Activated CD4-positive, alpha-beta T cell treated with anti-CD3 and anti-CD28 coated beads, Interleukin-2, amount 10 ng/mL, durations not matched to agents 7 days and 5 days (primary cell): Measurements from ENCODE around the gene ELMO1. TPM values are rescaled to one million over a fixed set of nuclear protein-coding genes. Genes with fewer than 3 reads are reported as not detected.

Experiments used
- CTCF ChIA-PET: fragments of 350-600 bp; sonication (Branson Sonifier 250); formaldehyde crosslinking; loops from one replicate; lab custom pipeline; 2021; ENCODE audit warnings: antibody characterized with exemption; lab: Charles Lee
- POLR2A ChIA-PET: fragments of 350-600 bp; sonication (Branson Sonifier 250); formaldehyde crosslinking; loops from one replicate; lab custom pipeline; 2021; ENCODE audit warnings: antibody characterized with exemption; lab: Charles Lee
- DNase-seq: peaks from one replicate; pipeline ENCODE4 v3.0.0-alpha.2; 2020
- H3K27ac Mint-ChIP-seq: one replicate; pipeline ENCODE4 v1.8.0; 2021; ENCODE audit warnings: mild to moderate bottlenecking, moderate library complexity, mixed read lengths
- H3K27me3 Mint-ChIP-seq: one replicate; pipeline ENCODE4 v1.8.0; 2021; ENCODE audit warnings: mixed read lengths
- H3K36me3 Mint-ChIP-seq: one replicate; pipeline ENCODE4 v1.8.0; 2021; ENCODE audit warnings: low read depth, mixed read lengths
- H3K4me1 Mint-ChIP-seq: one replicate; pipeline ENCODE4 v1.8.0; 2021; ENCODE audit warnings: mixed read lengths
- H3K4me3 Mint-ChIP-seq: one replicate; pipeline ENCODE4 v1.8.0; 2021; ENCODE audit warnings: mild to moderate bottlenecking, moderate library complexity, mixed read lengths
- H3K9me3 Mint-ChIP-seq: one replicate; pipeline ENCODE4 v1.8.0; 2021; ENCODE audit warnings: mixed read lengths
- total RNA-seq, 2 experiments: library from RNA; stranded (reverse); gene quantifications; one replicate each; pipeline ENCODE4 v1.2.3, GENCODE V29; 2021

The ELMO1 gene
- total RNA-seq, 2 experiments from 2014 or later = 99.8 to 142 TPM

DNA sequence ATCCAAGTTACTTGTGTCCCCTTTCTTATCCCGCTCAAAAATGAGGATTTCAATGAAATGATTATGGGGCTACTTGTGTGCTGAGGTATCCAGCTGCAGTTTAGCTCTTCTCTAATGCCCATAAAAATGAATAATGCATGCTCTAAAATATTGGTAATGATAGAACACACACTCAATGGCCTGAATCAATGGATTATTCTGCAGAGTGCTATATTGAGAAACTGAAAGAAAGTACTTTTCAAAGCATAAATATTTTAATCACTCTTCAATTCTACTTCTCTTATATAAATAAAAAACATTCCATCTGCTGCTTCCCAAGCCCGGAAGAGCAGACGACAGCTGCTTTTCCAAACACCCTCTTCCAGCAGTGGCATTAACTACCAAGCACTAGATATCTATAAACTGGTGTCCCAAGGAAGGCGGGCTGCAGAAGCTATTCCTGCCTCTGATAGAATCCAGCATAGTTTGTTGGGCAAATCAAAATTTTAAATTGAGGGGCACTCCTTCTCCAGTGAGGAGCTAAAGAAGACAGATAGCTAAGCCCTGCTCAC, 439.5 kb downstream of the ELMO1 start:
- Mint-ChIP-seq H3K27me3 (no peaks in the 10 kb centered on the region), H3K4me1 (no peaks in the 10 kb centered on the region), H3K27ac (no peak overlapping the region), H3K9me3 (no peaks in the 10 kb centered on the region), H3K36me3 (peaks cover 34% of the 10 kb centered on the region), H3K4me3 (no peak overlapping the region)
- no peak for DNase-seq
- ChIA-PET POLR2A (no interaction called here), CTCF (interaction anchor here (0.9 to 1.8 kb wide), 2 partner anchors 22 to 38 kb away, joined by 3 to 6 read pairs; no protein-coding TSS in a partner anchor)

DNA sequence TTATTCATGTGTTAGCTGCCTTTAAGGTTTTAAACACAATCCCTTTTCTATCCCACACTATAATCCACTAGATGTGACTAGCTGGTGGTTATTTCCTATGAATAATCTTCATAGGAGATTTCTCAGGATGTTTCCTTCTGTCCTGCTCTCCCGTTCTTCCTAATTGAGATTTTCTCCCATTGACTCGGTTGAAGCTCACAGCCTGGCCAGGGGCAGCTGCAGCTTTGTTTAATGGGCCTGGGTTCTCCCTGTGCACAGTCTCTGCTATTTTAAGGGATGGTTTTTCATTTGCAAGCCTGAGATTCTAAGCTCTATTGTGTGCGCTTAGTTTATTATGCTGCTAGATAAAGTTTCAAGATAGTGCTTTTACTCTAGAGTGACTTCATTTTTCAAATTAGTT, 441.0 kb downstream of the ELMO1 start:
- ChIA-PET CTCF (interaction anchor here (0.7 to 1.3 kb wide), 4 partner anchors 13 to 338 kb away, joined by 3 to 4 read pairs (median 4); no protein-coding TSS in a partner anchor), POLR2A (no interaction called here)
- DNase-seq = no peak
- no peaks in the 10 kb centered on the region for H3K27me3 Mint-ChIP-seq
- H3K36me3 Mint-ChIP-seq = peaks cover 40% of the 10 kb centered on the region
- H3K4me1 Mint-ChIP-seq = no peaks in the 10 kb centered on the region
- no peak overlapping the region for H3K27ac Mint-ChIP-seq
- H3K4me3 Mint-ChIP-seq = no peak overlapping the region
- H3K9me3 Mint-ChIP-seq = no peaks in the 10 kb centered on the region

DNA sequence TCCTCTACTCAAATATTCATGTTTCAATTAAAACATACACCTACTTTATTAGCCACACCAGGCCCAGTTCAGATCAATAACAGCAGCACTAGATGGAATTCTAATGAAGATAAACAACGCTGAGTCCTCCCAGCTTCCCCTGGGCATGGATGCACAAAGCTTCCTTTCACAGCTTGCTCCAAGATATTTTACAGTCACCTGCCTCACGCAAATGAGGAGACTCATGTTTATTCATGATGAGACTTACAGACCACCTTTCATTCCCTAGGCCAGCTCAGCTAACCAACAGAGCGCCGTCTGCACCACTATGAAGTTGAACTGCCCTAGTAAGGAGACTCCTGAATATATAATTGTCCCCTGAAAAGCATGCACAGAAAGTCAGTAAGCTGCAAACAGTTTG, 441.4 kb downstream of the ELMO1 start:
- H3K4me1 Mint-ChIP-seq = no peaks in the 10 kb centered on the region
- no peaks in the 10 kb centered on the region for H3K9me3 Mint-ChIP-seq
- CTCF ChIA-PET = interaction anchor here (1.1 to 1.3 kb wide), 2 partner anchors 16 to 337 kb away, joined by 3 to 4 read pairs; no protein-coding TSS in a partner anchor
- no peak for DNase-seq
- POLR2A ChIA-PET = interaction anchor here (0.5 kb wide), 1 partner anchor 400 kb away, joined by 3 read pairs; no protein-coding TSS in a partner anchor
- H3K4me3 Mint-ChIP-seq = no peak overlapping the region
- peaks cover 40% of the 10 kb centered on the region for H3K36me3 Mint-ChIP-seq
- no peaks in the 10 kb centered on the region for H3K27me3 Mint-ChIP-seq
- no peak overlapping the region for H3K27ac Mint-ChIP-seq

DNA sequence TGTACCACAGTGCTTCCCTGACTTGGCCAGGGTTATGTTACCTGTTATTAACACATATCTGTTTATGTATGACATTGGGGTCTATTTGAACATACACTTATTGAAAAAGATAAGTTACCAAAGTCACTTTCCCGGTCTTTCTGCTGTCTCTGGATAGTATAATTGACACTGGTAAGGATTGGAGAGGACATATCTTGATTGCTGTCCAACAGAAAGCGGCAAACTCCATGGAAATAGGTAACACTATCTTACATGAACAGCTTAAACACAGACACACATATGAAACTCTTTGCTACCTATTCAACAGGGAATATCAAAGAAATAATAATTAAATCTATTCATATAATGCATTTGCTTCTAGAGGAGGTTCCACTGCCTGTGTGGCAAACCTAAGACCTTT, 441.9 kb downstream of the ELMO1 start:
- Mint-ChIP-seq H3K9me3 (peaks cover under 1% of the 10 kb centered on the region), H3K4me3 (no peak overlapping the region), H3K27me3 (no peaks in the 10 kb centered on the region), H3K4me1 (no peaks in the 10 kb centered on the region), H3K36me3 (peaks cover 42% of the 10 kb centered on the region), H3K27ac (no peak overlapping the region)
- ChIA-PET CTCF (interaction anchor here (1.1 kb wide), 1 partner anchor 337 kb away, joined by 3 read pairs; no protein-coding TSS in a partner anchor), POLR2A (interaction anchor here (0.5 kb wide), 1 partner anchor 400 kb away, joined by 3 read pairs; no protein-coding TSS in a partner anchor)
- DNase-seq = no peak

DNA sequence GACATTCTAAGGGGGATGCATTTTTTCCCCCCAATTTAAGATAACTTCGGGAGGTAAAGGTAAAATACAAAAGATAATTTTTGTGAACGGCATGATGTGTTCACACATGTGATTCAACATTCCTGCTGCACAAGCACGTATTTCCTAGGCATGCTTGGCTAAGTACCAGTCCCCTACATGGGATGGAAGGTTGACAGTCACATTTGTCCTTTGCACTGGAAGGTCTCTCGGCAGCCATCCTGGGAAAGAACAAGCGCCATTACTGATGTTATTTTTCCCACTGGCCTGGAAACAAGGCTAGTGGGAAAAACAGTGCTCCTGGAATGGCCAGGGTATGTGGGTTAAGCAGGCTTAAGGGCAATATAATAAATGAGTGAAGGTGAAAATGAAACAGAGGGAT, 448.2 kb downstream of the ELMO1 start:
- no peak overlapping the region for H3K4me3 Mint-ChIP-seq

DNA sequence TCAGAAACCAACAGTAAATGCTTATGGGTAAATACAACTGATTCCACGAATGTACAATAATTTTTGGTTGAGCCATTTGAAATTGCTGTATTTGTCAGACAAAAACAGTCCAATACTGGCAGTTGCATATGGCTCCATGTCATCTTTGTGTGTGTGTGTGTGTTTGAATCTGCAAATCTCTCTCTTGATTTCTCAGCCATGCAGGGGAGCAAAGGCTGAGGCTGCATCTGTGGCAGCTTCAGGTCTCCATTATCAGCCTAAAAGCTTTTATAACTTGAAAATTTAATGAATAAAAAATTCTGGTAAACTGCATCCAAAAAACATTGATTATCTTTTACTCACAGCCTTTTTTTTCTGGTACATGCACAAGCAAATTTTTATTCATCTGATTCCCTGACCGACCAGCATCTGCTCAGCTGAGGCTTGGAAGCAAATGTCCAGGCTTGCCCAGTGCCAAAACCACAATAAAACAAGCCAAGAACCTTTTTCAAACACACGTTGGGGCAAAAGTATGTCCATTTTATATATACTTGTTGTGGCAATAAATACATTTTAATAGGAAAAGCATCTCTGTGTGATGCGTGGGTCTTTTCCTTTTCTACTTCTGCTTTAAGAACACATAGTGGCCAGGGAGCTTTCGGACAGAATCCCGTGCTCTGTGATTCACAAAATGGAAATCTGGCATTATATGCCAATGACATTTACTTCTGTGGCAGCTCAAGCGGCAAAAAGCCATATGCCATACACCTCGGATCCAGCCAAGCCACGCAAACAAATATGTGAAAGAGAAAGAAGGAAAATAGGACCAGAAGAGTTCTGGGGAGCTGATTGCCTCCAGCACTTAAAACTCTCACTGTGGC, 448.8 kb downstream of the ELMO1 start:
- CTCF ChIA-PET = interaction anchor here (2.0 to 2.4 kb wide), 2 partner anchors 11 to 12 kb away, joined by 5 to 6 read pairs; no protein-coding TSS in a partner anchor
- H3K36me3 Mint-ChIP-seq = peaks cover 36% of the 10 kb centered on the region
- no peaks in the 10 kb centered on the region for H3K4me1 Mint-ChIP-seq

More for the DNA sequence above, 448.2 kb downstream of the ELMO1 start:
- Mint-ChIP-seq H3K27me3 (no peaks in the 10 kb centered on the region), H3K9me3 (peaks cover 4% of the 10 kb centered on the region), H3K4me1 (no peaks in the 10 kb centered on the region), H3K27ac (no peak overlapping the region), H3K36me3 (peaks cover 36% of the 10 kb centered on the region)
- POLR2A ChIA-PET = no interaction called here
- CTCF ChIA-PET = interaction anchor here (2.0 to 2.4 kb wide), 2 partner anchors 10 to 12 kb away, joined by 5 to 6 read pairs; no protein-coding TSS in a partner anchor
- DNase-seq = no peak

DNA sequence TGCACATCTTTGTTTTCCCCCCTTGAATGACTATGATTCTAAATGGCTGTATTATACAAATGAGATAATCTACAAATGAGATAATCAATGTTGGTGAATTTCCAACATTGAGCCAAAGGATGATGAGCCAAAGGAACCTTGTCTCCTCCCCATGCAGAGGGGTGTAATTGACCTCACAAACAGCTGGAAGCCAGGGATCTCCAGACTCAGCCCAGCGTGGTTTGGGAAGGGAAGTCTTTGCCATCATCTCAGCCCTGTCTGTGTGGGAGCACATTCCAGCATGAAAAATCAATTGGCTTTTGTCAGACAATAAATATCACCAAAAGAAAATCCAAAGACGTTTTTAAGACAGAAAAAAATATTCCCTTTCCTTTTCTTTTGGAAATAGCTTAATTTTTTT, 452.9 kb downstream of the ELMO1 start:
- Mint-ChIP-seq H3K4me3 (no peak overlapping the region), H3K27ac (no peak overlapping the region)

More for the DNA sequence above, 448.8 kb downstream of the ELMO1 start:
- Mint-ChIP-seq H3K9me3 (peaks cover 4% of the 10 kb centered on the region), H3K4me3 (no peak overlapping the region), H3K27me3 (no peaks in the 10 kb centered on the region), H3K27ac (no peak overlapping the region)
- no peak for DNase-seq
- POLR2A ChIA-PET = no interaction called here

DNA sequence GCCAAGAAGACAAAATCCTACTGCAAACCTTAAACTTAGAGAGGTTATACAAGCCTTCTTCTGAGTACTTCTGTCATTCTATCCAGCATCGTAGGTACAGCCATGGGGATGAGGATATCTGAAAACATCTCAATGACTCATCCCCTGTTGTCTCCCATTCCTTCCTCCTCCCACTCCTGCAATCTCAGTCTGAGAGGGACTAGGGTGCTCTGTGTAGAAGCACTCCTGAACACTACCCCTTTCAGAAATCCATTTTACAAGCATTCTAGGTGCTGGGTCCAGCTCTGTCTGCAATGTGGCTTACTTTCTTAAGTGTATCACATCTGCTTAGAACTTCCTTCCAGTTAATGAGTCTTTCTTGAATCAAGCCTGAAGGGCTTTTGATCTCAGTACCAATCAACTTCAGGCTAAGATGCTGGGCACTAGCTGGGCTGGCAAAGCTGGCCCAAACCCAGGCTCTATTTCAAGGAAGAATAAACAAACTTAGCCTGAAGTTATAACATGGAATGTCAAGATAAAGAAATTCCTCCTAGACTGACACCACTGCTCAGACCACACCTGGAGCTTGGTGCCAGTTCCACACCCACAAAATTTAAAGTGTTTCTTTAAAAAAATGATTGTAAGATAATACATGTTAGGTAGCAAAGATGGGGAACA, 454.1 kb downstream of the ELMO1 start:
- no peak overlapping the region for H3K4me3 Mint-ChIP-seq
- no peaks in the 10 kb centered on the region for H3K4me1 Mint-ChIP-seq
- ChIA-PET CTCF (interaction anchor here (1.3 kb wide), 1 partner anchor 24 kb away, joined by 3 read pairs; no protein-coding TSS in a partner anchor), POLR2A (no interaction called here)
- H3K27me3 Mint-ChIP-seq = no peaks in the 10 kb centered on the region
- H3K9me3 Mint-ChIP-seq = no peaks in the 10 kb centered on the region
- peaks cover 3% of the 10 kb centered on the region for H3K36me3 Mint-ChIP-seq
- DNase-seq = no peak
- H3K27ac Mint-ChIP-seq = no peak overlapping the region

More for the DNA sequence above, 452.9 kb downstream of the ELMO1 start:
- ChIA-PET POLR2A (no interaction called here), CTCF (no interaction called here)
- no peak for DNase-seq
- Mint-ChIP-seq H3K4me1 (no peaks in the 10 kb centered on the region), H3K9me3 (no peaks in the 10 kb centered on the region), H3K27me3 (no peaks in the 10 kb centered on the region), H3K36me3 (peaks cover 6% of the 10 kb centered on the region)

DNA sequence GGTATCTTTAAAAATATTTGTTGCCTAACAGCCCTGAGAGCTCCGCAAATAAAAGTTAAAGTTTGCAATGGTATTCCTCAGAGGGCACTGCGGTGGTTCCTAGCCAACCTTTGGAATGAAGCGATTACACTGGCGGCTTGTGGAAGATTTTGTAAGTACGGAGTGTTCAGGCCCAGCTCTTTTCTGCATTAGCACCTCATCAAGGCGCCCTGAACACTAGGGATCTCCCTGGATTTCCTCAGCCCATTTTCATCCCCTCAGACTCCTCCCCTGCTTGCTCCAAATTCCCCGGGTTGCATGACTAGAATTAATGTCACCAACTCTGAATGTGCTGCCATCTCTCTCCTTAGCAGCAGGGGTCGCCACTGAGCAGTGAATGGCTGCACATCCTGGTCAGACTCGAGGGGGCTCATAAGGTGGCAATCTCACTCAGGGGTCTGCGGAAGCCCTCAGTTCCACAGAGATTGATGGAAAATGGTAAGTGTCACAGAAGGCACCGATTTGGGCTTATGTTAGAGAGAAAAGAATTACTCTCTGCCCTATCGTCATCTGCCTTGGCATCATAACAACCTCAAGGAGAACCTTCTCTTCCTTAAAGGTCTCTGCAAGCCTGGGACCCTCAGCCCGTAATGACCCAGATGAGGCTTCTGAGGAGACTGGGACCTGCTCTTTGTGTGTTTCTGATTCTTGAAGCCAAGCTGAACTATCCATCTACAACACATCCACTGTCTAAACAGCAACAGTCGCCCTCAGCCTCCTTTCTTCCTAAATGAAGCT, 461.5 kb downstream of the ELMO1 start:
- Mint-ChIP-seq H3K27me3 (no peaks in the 10 kb centered on the region), H3K27ac (no peak overlapping the region), H3K36me3 (peaks cover 10% of the 10 kb centered on the region), H3K4me3 (no peak overlapping the region), H3K4me1 (peaks cover 19% of the 10 kb centered on the region), H3K9me3 (peaks cover 3% of the 10 kb centered on the region)
- peak; percentile 58 for DNase-seq
- ChIA-PET CTCF (interaction anchor here (0.5 to 1.6 kb wide), 6 partner anchors 14 to 195 kb away, joined by 3 to 6 read pairs (median 4); no protein-coding TSS in a partner anchor), POLR2A (no interaction called here)

DNA sequence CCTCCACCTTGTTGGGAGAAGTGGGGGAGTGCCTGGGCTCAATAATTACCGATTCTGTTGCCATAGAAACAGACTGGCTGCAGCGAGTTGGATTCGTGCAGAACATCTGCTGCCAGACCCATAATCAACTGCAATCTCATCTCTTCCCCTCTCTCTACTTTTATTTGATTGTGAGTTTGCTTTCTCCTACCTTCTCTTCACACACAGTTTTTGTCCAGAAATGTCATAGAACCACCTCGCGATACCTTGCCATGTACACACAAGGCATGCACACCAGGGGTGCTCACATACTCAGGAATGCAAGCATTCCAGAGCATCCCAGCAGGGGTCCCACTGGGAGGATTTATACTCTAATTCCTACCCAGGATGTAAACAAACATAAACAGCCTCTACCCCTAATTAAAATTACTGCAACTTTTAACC, 462.1 kb downstream of the ELMO1 start:
- H3K4me3 Mint-ChIP-seq = no peak overlapping the region
- no peak for DNase-seq
- ChIA-PET CTCF (interaction anchor here (0.9 to 1.6 kb wide), 5 partner anchors 19 to 195 kb away, joined by 3 to 6 read pairs (median 3); no protein-coding TSS in a partner anchor), POLR2A (no interaction called here)
- no peaks in the 10 kb centered on the region for H3K27me3 Mint-ChIP-seq
- H3K9me3 Mint-ChIP-seq = peaks cover 4% of the 10 kb centered on the region
- peaks cover 19% of the 10 kb centered on the region for H3K4me1 Mint-ChIP-seq
- no peak overlapping the region for H3K27ac Mint-ChIP-seq
- H3K36me3 Mint-ChIP-seq = peaks cover 12% of the 10 kb centered on the region

DNA sequence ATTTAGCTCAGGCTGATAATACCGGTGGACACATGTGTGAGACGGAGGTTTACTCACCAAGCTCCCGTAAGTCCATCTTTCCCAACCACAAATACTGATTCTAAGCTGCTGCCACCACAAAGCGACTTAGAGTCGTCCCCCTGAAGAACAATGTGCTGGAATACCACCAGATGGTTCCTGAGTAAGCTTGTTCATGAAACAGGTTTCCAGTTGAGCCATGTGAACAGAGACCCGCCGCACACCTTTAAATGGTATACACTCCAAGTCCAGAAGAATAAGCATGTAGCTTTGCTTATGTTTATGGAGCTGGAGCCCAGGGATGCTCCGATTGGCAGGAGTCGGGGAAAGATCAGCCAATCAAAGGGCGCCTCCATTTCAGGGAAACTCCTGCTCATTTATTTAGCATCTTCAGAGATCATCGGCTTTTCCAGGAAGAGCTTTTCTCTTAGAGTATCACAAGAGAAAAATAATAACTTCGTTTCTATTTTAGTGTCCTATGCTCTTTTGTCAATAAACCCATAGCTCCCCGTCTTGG, 462.7 kb downstream of the ELMO1 start:
- CTCF ChIA-PET = interaction anchor here (0.6 to 1.5 kb wide), 5 partner anchors 14 to 593 kb away, joined by 3 to 5 read pairs (median 3); no protein-coding TSS in a partner anchor
- Mint-ChIP-seq H3K4me1 (peaks cover 19% of the 10 kb centered on the region), H3K9me3 (peaks cover 6% of the 10 kb centered on the region), H3K27me3 (no peaks in the 10 kb centered on the region), H3K4me3 (no peak overlapping the region), H3K36me3 (peaks cover 12% of the 10 kb centered on the region), H3K27ac (no peak overlapping the region)
- POLR2A ChIA-PET = no interaction called here
- DNase-seq = no peak
